Osteocyte (in vitro differentiated cells): ENCODE data around the gene CMSS1. TPM values are rescaled to one million over a fixed set of nuclear protein-coding genes. Genes with fewer than 3 reads are reported as not detected.
A peak's percentile ranks its signal among the peaks of the same experiment; 100 is the strongest.

ENCODE experiments used
- DNase-seq: peaks from one replicate; pipeline ENCODE4 v3.0.0; 2021; ENCODE audit warnings: mixed read lengths; ENCODE audit not compliant: unreplicated experiment; ENCODE audit errors: extremely low spot score
- H3K27ac Mint-ChIP-seq: one replicate; pipeline ENCODE4 v1.8.0; 2021; ENCODE audit warnings: mild to moderate bottlenecking, mixed read lengths; ENCODE audit not compliant: unreplicated experiment
- H3K27me3 Mint-ChIP-seq: one replicate; pipeline ENCODE4 v1.8.0; 2021; ENCODE audit warnings: mixed read lengths; ENCODE audit not compliant: unreplicated experiment
- H3K36me3 Mint-ChIP-seq: one replicate; pipeline ENCODE4 v1.8.0; 2021; ENCODE audit warnings: mixed read lengths; ENCODE audit not compliant: unreplicated experiment
- H3K4me1 Mint-ChIP-seq: one replicate; pipeline ENCODE4 v1.8.0; 2021; ENCODE audit warnings: mixed read lengths; ENCODE audit not compliant: unreplicated experiment
- H3K4me3 Mint-ChIP-seq: one replicate; pipeline ENCODE4 v1.8.0; 2021; ENCODE audit warnings: mild to moderate bottlenecking, moderate library complexity, mixed read lengths; ENCODE audit not compliant: unreplicated experiment
- H3K9me3 Mint-ChIP-seq: one replicate; pipeline ENCODE4 v1.8.0; 2021; ENCODE audit warnings: mixed read lengths; ENCODE audit not compliant: unreplicated experiment
- CTCF ChIP-seq: fragments of 200-600 bp; sonication (generic); IDR thresholded peaks from 2 replicates; pipeline ENCODE4 v1.5.0; 2021; ENCODE audit warnings: antibody characterized with exemption, mild to moderate bottlenecking, moderate library complexity
- total RNA-seq: library from RNA; stranded (reverse); gene quantifications from 2 replicates; pipeline ENCODE4 v1.2.1, GENCODE V29; 2021

CMSS1 gene
- total RNA-seq, 1 donor from 2014 or later, result 38.5 TPM

- Mint-ChIP-seq H3K27ac (no peak overlapping the region), H3K9me3 (no peaks in the 10 kb centered on the region), H3K27me3 (no peaks in the 10 kb centered on the region), H3K36me3 (no peaks in the 10 kb centered on the region), H3K4me3 (no peak overlapping the region), H3K4me1 (peaks cover 9% of the 10 kb centered on the region)
- no peak for TF ChIP-seq CTCF
- no peak for DNase-seq
These were observed 390.2 kb downstream of the CMSS1 start for GRCh38 chr3:100207886-100208285.

- no peak for DNase-seq
- no peak for TF ChIP-seq CTCF
- H3K27ac Mint-ChIP-seq, result no peak overlapping the region
These were observed 391.5 kb downstream of the CMSS1 start for GRCh38 chr3:100209169-100209568.

GRCh38 chr3:100209948-100210771 lies 392.5 kb downstream of the CMSS1 start:
- Mint-ChIP-seq H3K27me3 (no peaks in the 10 kb centered on the region), H3K27ac (peak overlapping the region; percentile 59), H3K9me3 (no peaks in the 10 kb centered on the region), H3K4me1 (peaks cover 9% of the 10 kb centered on the region), H3K4me3 (no peak overlapping the region), H3K36me3 (no peaks in the 10 kb centered on the region)
- no peak for TF ChIP-seq CTCF
- no peak for DNase-seq

More at GRCh38 chr3:100209169-100209568, 391.5 kb downstream of the CMSS1 start:
- H3K36me3 Mint-ChIP-seq, result no peaks in the 10 kb centered on the region
- H3K27me3 Mint-ChIP-seq, result no peaks in the 10 kb centered on the region
- no peaks in the 10 kb centered on the region for H3K9me3 Mint-ChIP-seq
- peaks cover 9% of the 10 kb centered on the region for H3K4me1 Mint-ChIP-seq
- no peak overlapping the region for H3K4me3 Mint-ChIP-seq

GRCh38 chr3:100210772-100211135 lies 393.1 kb downstream of the CMSS1 start:
- H3K4me1 Mint-ChIP-seq, result peaks cover 9% of the 10 kb centered on the region
- H3K4me3 Mint-ChIP-seq, result no peak overlapping the region
- DNase-seq, result no peak
- no peaks in the 10 kb centered on the region for H3K27me3 Mint-ChIP-seq
- peak overlapping the region; percentile 59 for H3K27ac Mint-ChIP-seq
- H3K9me3 Mint-ChIP-seq, result no peaks in the 10 kb centered on the region
- TF ChIP-seq CTCF, result no peak
- no peaks in the 10 kb centered on the region for H3K36me3 Mint-ChIP-seq

- no peak for DNase-seq
- no peak for TF ChIP-seq CTCF
- Mint-ChIP-seq H3K36me3 (no peaks in the 10 kb centered on the region), H3K4me3 (no peak overlapping the region), H3K9me3 (peaks cover under 1% of the 10 kb centered on the region), H3K4me1 (peaks cover 9% of the 10 kb centered on the region), H3K27ac (no peak overlapping the region), H3K27me3 (no peaks in the 10 kb centered on the region)
These were observed 396.4 kb downstream of the CMSS1 start for GRCh38 chr3:100213891-100214573.
